GM18505 (cell line): Measurements from ENCODE around the gene ADRA1B.

ENCODE experiments used
- ATAC-seq: cut with Tn5 transposase; IDR thresholded peaks from one replicate; pipeline ENCODE4 v1.9.1; 2021; ENCODE audit not compliant: unreplicated experiment
- POLR2A ChIP-seq: IDR thresholded peaks from 4 replicates; pipeline ENCODE4 v1.6.1; 2011; ENCODE audit warnings: borderline replicate concordance; ENCODE audit not compliant: insufficient read depth, insufficient read length; ENCODE audit errors: extremely low read depth

Gene ADRA1B

DNA sequence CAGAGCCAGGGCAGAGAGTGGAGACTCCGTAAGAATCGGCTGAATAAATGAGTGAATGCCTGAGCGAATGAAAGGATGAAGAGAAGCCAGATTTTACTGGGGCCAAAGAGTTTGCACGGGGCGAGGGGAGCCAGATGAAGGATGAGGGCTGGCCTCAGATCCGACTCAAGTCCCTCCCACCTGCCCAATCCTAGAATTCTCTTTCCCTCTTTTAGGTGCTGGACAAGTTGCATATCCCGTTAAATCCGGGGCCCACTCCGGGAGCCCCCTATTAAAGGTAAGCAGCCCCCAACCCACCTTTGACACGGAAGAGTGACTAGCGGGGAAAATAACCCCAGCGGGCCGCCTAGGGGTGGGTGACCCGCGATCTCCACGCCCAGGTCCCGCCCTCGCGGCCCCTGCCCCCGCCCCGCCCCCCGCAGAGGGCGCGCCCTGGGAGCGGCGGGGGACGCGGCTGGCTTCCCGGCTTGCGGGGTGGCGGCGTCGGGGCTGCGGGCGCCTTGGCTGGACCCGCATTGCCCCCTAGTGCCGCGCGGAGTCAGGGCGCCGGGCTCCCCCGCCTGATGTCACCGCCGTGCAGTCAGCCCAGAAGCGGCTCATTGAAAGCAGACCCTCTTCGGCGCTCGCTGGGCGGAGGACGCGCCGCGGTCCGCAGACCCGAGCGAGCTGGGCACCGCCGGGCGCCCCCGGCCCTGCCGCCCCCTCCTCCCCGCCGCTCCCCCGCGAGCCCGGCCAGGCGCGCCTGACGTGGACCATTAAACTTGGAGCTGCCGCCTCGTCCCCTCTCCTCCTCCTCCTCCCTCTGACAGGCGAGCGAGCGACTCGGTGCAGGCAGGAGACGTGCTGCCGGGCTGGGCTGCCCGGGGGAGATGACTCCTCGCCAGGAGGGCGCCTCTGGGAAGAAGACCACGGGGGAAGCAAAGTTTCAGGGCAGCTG lies at the start of gene ADRA1B:
ADRA1B (plus strand) TSS at position 579 of the 937 bp plus-strand sequence. CDS start 424 bp downstream, outside the sequence.
- no peak for TF ChIP-seq POLR2A
- peak; percentile 84 for ATAC-seq

DNA sequence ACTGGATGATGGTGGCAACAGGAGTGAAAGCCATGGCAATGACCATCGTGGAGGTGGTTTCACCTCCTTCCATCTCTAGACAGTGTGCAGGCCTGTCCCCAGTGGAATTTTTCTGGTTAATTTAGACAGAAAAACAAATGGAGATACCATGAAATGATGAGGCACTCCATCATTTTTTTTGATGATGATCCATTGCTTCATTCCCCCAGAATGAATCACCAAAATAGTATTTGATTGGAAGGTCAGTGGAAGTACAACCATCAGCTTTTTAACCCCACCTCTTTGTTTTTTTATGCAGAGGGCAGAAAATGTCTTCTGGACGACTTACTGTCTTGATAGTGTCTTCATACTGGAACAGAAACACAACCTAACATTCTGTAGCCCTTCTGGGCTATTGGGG lies 42.6 kb upstream of the ADRA1B start:
- no peak for TF ChIP-seq POLR2A
- ATAC-seq, result no peak

- no peak for TF ChIP-seq POLR2A
- no peak for ATAC-seq
Observed at GRCh38 chr5:159874263-159874662, 42.0 kb upstream of the ADRA1B start.

DNA sequence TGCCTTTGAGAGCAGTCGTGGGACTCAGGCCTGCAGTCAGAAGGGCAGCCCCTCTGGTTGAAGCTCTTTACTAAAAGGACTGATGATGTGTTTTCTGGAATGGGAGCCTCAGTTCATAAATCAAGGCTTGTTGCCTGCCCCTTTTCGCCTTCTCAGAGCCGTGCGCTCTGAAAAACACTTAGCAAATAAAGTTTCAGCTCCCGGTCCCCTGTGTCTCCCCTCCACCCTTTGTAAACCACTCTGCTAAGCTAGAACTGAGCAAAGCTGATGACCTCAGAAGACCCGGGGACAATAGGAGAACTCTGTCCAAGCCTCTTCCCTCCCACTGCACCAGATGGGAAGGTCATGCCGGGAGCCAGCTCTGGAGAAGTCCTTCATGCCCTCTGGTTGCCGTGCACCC lies 39.3 kb upstream of the ADRA1B start:
- no peak for ATAC-seq
- no peak for TF ChIP-seq POLR2A

GRCh38 chr5:159877894-159878448 lies 38.3 kb upstream of the ADRA1B start:
- ATAC-seq, result no peak
- no peak for TF ChIP-seq POLR2A

DNA sequence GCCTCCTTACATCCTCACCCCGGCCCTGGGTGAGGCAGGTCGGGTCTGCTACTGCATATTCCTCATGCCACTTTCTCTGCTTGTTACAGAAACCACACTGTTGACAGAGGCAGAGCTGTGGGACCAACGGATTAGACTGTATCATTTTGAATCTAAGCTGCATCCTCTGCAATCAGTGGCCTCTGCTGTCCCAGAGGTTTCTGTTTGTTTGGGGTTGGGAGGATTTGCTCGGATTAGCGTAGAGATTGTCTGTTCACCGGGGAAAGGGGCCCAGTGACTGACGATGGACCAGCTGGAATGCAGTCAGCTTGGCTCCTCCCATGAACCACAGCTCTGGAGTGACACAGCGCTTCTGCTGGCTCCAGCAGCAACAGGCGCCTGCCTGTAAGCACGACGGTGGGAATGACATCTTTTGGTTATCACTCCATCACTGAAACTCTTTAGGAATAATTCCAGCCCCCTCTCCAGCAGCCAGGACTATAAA lies 37.3 kb upstream of the ADRA1B start:
- no peak for TF ChIP-seq POLR2A
- no peak for ATAC-seq

DNA sequence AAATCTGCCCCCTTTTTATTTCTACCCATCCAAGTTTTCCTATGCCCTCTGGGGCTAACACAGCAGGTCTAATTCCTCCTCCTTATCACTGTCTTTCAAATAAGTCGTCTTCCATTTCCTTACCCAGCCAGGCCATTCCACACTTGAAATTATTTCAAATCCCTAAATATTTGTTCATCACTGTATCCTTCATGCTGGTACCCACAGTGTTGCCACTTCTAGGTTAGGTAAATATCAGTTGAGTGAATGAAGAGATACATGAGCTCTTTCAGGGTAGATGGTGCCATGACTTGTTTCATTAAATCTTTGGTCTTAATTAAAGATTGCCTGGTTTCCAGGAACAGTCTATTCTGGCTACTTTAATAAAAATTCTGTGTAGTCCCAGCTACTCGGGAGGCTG lies 35.6 kb upstream of the ADRA1B start:
- no peak for TF ChIP-seq POLR2A
- ATAC-seq, result no peak

GRCh38 chr5:159881967-159882366 lies 34.3 kb upstream of the ADRA1B start:
- ATAC-seq, result no peak
- TF ChIP-seq POLR2A, result no peak

GRCh38 chr5:159883522-159883950 lies 32.7 kb upstream of the ADRA1B start:
- ATAC-seq, result no peak
- no peak for TF ChIP-seq POLR2A

DNA sequence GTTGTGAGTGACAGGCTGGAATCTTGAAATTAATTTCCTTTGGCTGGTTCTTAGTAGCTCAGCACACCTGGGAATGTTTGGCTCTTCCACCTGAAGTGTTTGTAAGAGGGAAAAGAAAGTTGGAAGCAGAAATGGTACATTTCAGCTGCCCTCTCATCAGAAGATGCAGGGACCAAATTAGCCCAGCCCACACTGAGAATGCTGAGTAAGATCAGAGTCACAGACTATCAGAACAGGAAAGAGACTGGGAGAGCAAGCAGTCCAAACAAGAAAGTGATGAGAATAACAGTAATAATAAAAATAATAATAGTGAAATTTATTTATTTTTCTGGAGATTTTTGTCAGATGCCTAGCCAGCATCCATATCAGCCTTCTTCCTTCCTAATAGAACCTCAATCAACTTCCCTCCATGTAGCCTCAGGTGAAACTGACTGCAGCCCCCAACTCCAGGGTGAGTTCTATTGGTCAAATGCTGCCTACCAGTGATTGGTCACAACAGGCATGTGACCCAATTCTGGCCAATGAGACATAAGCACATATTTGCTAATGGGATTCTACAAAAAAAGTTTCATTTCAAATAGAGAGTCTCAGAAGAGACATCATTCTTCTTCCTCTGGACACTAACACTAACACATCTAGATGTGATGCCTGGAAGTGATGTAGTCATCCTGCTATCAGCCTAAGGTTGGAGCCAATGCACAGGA lies 31.2 kb upstream of the ADRA1B start:
- no peak for ATAC-seq
- TF ChIP-seq POLR2A, result no peak

- no peak for ATAC-seq
- TF ChIP-seq POLR2A, result no peak
Observed at GRCh38 chr5:159886296-159886695, 30.0 kb upstream of the ADRA1B start.

DNA sequence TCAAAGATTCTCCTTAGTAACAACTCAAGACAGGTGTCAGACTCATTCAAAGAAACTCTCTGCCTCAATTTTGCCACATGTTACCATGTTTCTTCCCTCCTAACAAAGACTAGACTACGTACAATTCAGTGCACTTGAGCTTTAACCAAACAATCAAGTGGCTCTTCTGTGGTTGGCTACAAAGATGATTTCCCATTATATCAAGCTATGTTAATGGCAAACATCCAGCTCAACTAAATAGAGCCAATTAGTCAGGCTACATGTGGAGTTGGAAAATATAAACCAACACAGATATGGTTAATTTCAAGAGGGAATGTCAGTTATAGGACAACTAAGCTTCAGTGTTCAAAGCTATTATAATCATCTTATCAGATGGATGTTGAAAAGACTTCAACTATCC lies 29.2 kb upstream of the ADRA1B start:
- no peak for TF ChIP-seq POLR2A
- ATAC-seq, result no peak

DNA sequence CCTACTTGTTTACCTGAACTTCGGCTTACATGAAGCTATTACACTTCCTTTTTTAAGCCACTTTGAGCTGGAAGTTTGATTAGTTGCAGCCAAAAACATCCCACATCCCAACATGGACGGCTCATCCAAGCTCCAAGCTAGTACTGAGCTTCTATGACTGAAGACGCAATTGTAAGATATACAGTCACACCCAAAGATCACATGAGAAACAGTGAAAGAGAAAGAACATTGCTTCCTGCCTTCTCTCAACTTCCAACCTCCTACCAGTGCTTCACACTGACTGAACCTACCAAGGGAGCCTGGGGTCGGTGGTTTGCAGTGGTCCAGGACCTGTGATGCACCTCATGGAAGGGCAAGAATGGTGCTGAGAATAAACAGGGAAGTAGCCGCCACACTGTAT lies 27.4 kb upstream of the ADRA1B start:
- TF ChIP-seq POLR2A, result no peak

More for the DNA sequence above, 27.4 kb upstream of the ADRA1B start:
- ATAC-seq, result no peak
